ENCODE measurements around the gene DCTN3. TPM values are rescaled to one million over a fixed set of nuclear protein-coding genes. Genes with fewer than 3 reads are reported as not detected.

Gene DCTN3
- 84.0 and 90.5 TPM in 2 replicates for total RNA-seq

DNA sequence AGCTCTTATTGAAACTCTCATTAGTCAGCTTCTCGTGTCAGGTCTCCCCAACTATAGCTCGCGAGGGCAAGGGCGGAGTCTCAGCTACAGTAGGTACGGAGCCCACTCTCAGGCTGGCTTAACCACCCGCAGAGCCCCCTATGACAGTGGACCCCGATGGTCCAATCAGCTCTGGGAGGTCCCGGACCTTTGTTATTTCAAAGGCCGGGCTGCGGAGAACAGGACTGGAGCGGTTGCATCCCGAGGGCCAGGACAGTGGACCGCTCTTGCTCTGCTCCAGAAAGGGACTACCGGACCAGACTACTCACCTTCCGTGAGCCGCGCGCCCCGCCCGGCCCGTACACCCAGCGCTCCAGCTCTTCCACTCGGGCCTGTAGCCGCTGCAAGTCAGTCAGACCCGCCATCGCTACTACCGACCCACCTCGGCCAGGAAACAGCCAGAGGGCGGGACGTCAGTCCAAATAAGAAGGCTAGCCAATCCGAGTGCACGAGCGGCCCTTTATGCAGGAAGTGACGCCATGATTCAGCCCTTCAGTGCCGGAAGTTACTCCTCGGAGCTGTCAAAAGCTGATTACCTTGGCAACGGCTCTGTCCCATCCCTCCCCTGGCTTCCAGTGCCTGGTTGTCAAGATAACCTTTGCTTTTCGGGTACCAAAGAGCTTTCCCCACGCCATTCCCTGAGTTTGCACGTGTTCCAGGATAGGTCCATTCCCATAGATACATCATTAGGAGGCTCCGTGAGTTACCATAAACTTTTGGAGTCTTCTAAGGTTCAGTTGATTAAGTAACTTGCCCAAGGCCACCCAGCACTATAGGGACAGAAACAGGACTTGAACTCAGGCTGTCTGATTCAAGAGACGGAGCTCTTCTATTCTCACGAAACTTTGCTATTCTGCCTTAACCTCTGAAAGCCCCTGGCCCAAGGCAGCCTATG is at the start of gene DCTN3:
Gene DCTN3 (minus strand): TSS at position 435 of the 934 bp plus-strand sequence. CDS start 31 bp downstream, at position 404.
- Histone ChIP-seq H3K27me3 (ENCODE audit: insufficient read depth, low read length) (peaks cover 31% of the 10 kb centered on the region), H3K9me3 (ENCODE audit: low read depth, low read length) (no peaks in the 10 kb centered on the region), H3K4me2 (ENCODE audit: insufficient read depth, low read length) (peak within 1 kb of the TSS; percentile 93), H3K79me2 (ENCODE audit: insufficient read depth, low read length) (peaks cover 18% of the 10 kb centered on the region), H3K4me3 (ENCODE audit: insufficient read depth, low read length) (peak within 1 kb of the TSS; percentile 91), H3K27ac (ENCODE audit: low read depth, low read length) (peak within 1 kb of the TSS; percentile 63), H2AFZ (ENCODE audit: low read length) (peak within 1 kb of the TSS; percentile 94), H3K36me3 (ENCODE audit: insufficient read depth, low read length) (peaks cover 36% of the 10 kb centered on the region), H4K20me1 (ENCODE audit: insufficient read depth, low read length) (peaks cover 6% of the 10 kb centered on the region), H3K4me1 (ENCODE audit: insufficient read depth, low read length) (peaks cover 10% of the 10 kb centered on the region)
- TF ChIP-seq CTCF (IDR thresholded peaks at IDR 0.05; ENCODE audit: extremely low read depth, low read depth, low read length): no peak
- peak; percentile 99 for DNase-seq (ENCODE audit: insufficient read length, low spot score, missing footprints)

GRCh38 chr9:34665381-34666250 is 45.3 kb upstream of the DCTN3 start:
- H3K27ac ChIP-seq (ENCODE audit: low read depth, low read length): peak overlapping the region; percentile 94
- peaks cover 9% of the 10 kb centered on the region for H4K20me1 ChIP-seq (ENCODE audit: insufficient read depth, low read length)
- no peak for TF ChIP-seq CTCF (IDR thresholded peaks at IDR 0.05; ENCODE audit: extremely low read depth, low read depth, low read length)
- peak overlapping the region; percentile 96 for H2AFZ ChIP-seq (ENCODE audit: low read length)
- no peaks in the 10 kb centered on the region for H3K36me3 ChIP-seq (ENCODE audit: insufficient read depth, low read length)
- H3K4me2 ChIP-seq (ENCODE audit: insufficient read depth, low read length): peak overlapping the region; percentile 99
- H3K79me2 ChIP-seq (ENCODE audit: insufficient read depth, low read length): peaks cover 24% of the 10 kb centered on the region
- no peaks in the 10 kb centered on the region for H3K9me3 ChIP-seq (ENCODE audit: low read depth, low read length)
- H3K4me3 ChIP-seq (ENCODE audit: insufficient read depth, low read length): peak overlapping the region; percentile 94
- peaks cover 12% of the 10 kb centered on the region for H3K4me1 ChIP-seq (ENCODE audit: insufficient read depth, low read length)
- no peaks in the 10 kb centered on the region for H3K27me3 ChIP-seq (ENCODE audit: insufficient read depth, low read length)
- peak; percentile 98 for DNase-seq (ENCODE audit: insufficient read length, low spot score, missing footprints)

- H3K36me3 ChIP-seq (ENCODE audit: insufficient read depth, low read length): no peaks in the 10 kb centered on the region
- H3K4me3 ChIP-seq (ENCODE audit: insufficient read depth, low read length): peak overlapping the region; percentile 94
- no peak for TF ChIP-seq CTCF (IDR thresholded peaks at IDR 0.05; ENCODE audit: extremely low read depth, low read depth, low read length)
- H3K79me2 ChIP-seq (ENCODE audit: insufficient read depth, low read length): peaks cover 21% of the 10 kb centered on the region
- H2AFZ ChIP-seq (ENCODE audit: low read length): peak overlapping the region; percentile 74
- H3K27ac ChIP-seq (ENCODE audit: low read depth, low read length): peak overlapping the region; percentile 60
- H3K4me2 ChIP-seq (ENCODE audit: insufficient read depth, low read length): peak overlapping the region; percentile 83
- H3K9me3 ChIP-seq (ENCODE audit: low read depth, low read length): no peaks in the 10 kb centered on the region
- no peaks in the 10 kb centered on the region for H3K27me3 ChIP-seq (ENCODE audit: insufficient read depth, low read length)
- H3K4me1 ChIP-seq (ENCODE audit: insufficient read depth, low read length): peaks cover 12% of the 10 kb centered on the region
- DNase-seq (ENCODE audit: insufficient read length, low spot score, missing footprints): no peak
- H4K20me1 ChIP-seq (ENCODE audit: insufficient read depth, low read length): peaks cover 3% of the 10 kb centered on the region
Observed at GRCh38 chr9:34665067-34665380, 44.7 kb upstream of the DCTN3 start.
